Fibroblast of lung (primary cell): Measurements from ENCODE around the gene LORICRIN.

Experiments used
- EZH2 ChIP-seq: IDR thresholded peaks from 2 replicates; pipeline ENCODE4 v1.5.1; 2012; ENCODE audit warnings: low read length, control low read depth, mild to moderate bottlenecking; ENCODE audit errors: missing control alignments
- TF ChIP-seq, protein P1 (sequence below), 2 donors: IDR thresholded peaks in 1 of 2; conservative IDR thresholded peaks in 1 of 2; 1 replicate in 1 of 2; 2 replicates in 1 of 2; pipeline ENCODE4 v1.5.1; 2011 to 2012; ENCODE audit warnings: low read length in 2 of 2, control low read depth in 1 of 2, inconsistent platforms in 1 of 2, low read depth in 1 of 2, mild to moderate bottlenecking in 1 of 2

DNA sequence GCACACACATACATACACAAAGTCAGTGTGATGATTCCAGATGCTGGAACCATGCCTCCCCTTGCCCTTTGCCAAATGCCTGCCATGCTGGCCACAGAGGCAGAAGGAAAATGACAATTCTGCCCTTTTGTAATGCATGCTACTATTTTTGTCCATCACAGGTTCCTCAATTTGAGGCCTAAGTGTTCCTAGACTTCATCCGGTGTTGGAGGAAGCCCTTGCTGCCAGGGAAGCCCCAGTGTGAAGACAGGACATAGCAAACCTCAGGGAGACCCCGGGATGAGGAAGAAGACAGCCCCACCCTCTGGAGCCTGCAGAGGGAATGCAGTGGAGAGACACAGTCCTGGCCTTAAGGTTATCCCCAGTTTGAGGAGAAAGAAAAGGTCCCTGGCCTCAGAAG, 27.7 kb upstream of the LORICRIN start:
- TF ChIP-seq, protein P1, sequence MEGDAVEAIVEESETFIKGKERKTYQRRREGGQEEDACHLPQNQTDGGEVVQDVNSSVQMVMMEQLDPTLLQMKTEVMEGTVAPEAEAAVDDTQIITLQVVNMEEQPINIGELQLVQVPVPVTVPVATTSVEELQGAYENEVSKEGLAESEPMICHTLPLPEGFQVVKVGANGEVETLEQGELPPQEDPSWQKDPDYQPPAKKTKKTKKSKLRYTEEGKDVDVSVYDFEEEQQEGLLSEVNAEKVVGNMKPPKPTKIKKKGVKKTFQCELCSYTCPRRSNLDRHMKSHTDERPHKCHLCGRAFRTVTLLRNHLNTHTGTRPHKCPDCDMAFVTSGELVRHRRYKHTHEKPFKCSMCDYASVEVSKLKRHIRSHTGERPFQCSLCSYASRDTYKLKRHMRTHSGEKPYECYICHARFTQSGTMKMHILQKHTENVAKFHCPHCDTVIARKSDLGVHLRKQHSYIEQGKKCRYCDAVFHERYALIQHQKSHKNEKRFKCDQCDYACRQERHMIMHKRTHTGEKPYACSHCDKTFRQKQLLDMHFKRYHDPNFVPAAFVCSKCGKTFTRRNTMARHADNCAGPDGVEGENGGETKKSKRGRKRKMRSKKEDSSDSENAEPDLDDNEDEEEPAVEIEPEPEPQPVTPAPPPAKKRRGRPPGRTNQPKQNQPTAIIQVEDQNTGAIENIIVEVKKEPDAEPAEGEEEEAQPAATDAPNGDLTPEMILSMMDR (conservative IDR thresholded peaks at IDR 0.05 in 1 of 2, IDR thresholded peaks at IDR 0.05 in 1 of 2; ENCODE audit: low read depth in 1 of 2, low read length in 2 of 2) = no peak
- no peak for TF ChIP-seq EZH2
